Lung (tissue), 12 donors: ENCODE results near the gene PDE8B. TPM values are rescaled to one million over a fixed set of nuclear protein-coding genes. Genes with fewer than 3 reads are reported as not detected.

Experiments used
- ATAC-seq: fragments of 200-7000 bp; cut with Tn5 transposase; one replicate; pipeline ENCODE4 v1.9.1; 2020; ENCODE audit warnings: moderate number of reproducible peaks; ENCODE audit not compliant: insufficient read depth, low FRiP score
- DNase-seq, 3 donors: peaks; one replicate each; pipeline ENCODE4 v3.0.0-alpha.2; 2013 to 2017
- H3K27ac ChIP-seq, 2 donors: one replicate each; pipeline ENCODE4 v1.5.1; 2013; ENCODE audit warnings: mild to moderate bottlenecking in 2 of 2, moderate library complexity in 2 of 2, control low read depth in 1 of 2, inconsistent platforms in 1 of 2, low read depth in 1 of 2, low read length in 1 of 2
- H3K27me3 ChIP-seq, 3 donors: one replicate each; pipeline ENCODE4 v1.5.1; 2013; ENCODE audit warnings: low read length in 2 of 3; ENCODE audit not compliant: control insufficient read depth in 3 of 3, insufficient read depth in 3 of 3
- H3K36me3 ChIP-seq, 4 donors: one replicate each; pipeline ENCODE4 v1.5.1; 2013; ENCODE audit warnings: low read length in 4 of 4, mild to moderate bottlenecking in 1 of 4, moderate library complexity in 1 of 4; ENCODE audit not compliant: control insufficient read depth in 4 of 4, insufficient read depth in 4 of 4
- H3K4me1 ChIP-seq, 5 donors: one replicate each; pipeline ENCODE4 v1.5.1; 2013; ENCODE audit warnings: low read length in 5 of 5, mild to moderate bottlenecking in 2 of 5, moderate library complexity in 1 of 5; ENCODE audit not compliant: control insufficient read depth in 5 of 5, insufficient read depth in 5 of 5
- H3K4me3 ChIP-seq: one replicate; pipeline ENCODE4 v1.5.1; 2013; ENCODE audit warnings: mild to moderate bottlenecking, control low read depth, moderate library complexity
- H3K9ac ChIP-seq, 2 donors: one replicate each; pipeline ENCODE4 v1.5.1; 2013; ENCODE audit warnings: low read length in 2 of 2, control low read depth in 1 of 2; ENCODE audit not compliant: insufficient read depth in 1 of 2
- H3K9me3 ChIP-seq, 4 donors: one replicate each; pipeline ENCODE4 v1.5.1; 2013; ENCODE audit warnings: low read length in 3 of 4, mild to moderate bottlenecking in 1 of 4, moderate library complexity in 1 of 4; ENCODE audit not compliant: control insufficient read depth in 4 of 4, insufficient read depth in 3 of 4
- CTCF ChIP-seq: IDR thresholded peaks from 2 replicates; pipeline ENCODE4 v1.5.1; 2012; ENCODE audit warnings: mild to moderate bottlenecking; ENCODE audit errors: control extremely low read depth, extremely low read depth
- WGBS, 2 donors: extraction: QIAGEN DNeasy Blood & Tissue Kit; methylation state at CpG; one replicate each; pipeline ENCODE4 v1.1.7; 2013; 5-methylcytosine and 5-hydroxymethylcytosine counted together
- polyA plus RNA-seq, 2 donors: library from polyadenylated mRNA; stranded (reverse); fragments of 200-250 nt; gene quantifications; one replicate each; pipeline ENCODE4 v1.2.1, GENCODE V29; 2013
- total RNA-seq, 2 donors: library from RNA; depleted of rRNA in 1 of 2; stranded (reverse); fragments of >200 nt in 1 of 2; gene quantifications; one replicate each; pipeline ENCODE4 v1.2.1, GENCODE V29; 2014 to 2021
- donor health status: control.
- donor health status: control.
- donor health status: Bipolar disorder and iron deficiency.
- donor health status: healthy.
- donor health status: DM: yes; HTN: yes; CAD: no.

PDE8B gene
- total and polyA plus RNA-seq, 4 donors, result 1.6 to 10.6 (median 2.1) TPM

- Histone ChIP-seq H3K27ac (no peak overlapping the region), H3K9me3 (no peaks in the 10 kb centered on the region), H3K27me3 (no peaks in the 10 kb centered on the region), H3K36me3 (no peaks in the 10 kb centered on the region), H3K4me3 (no peak overlapping the region), H3K4me1 (peaks cover 0 to 2% (median 0%) of the 10 kb centered on the region in 5 donors), H3K9ac (no peak overlapping the region)
- ATAC-seq (no peak), DNase-seq (no peak)
- no peak for TF ChIP-seq CTCF
Measured at GRCh38 chr5:77202145-77202544, 8.3 kb upstream of the PDE8B start.

GRCh38 chr5:77204967-77205366, 5.5 kb upstream of the PDE8B start:
- no peak for ATAC-seq
- 53 to 70% methylated on average over 2 of the region's 2 CpGs for WGBS, 2 donors
- no peak overlapping the region for H3K9ac ChIP-seq
- H3K27ac ChIP-seq, result no peak overlapping the region
- no peaks in the 10 kb centered on the region for H3K9me3 ChIP-seq
- H3K27me3 ChIP-seq, result peaks cover 0 to 10% (median 0%) of the 10 kb centered on the region in 3 donors
- TF ChIP-seq CTCF, result no peak
- no peak for DNase-seq
- no peaks in the 10 kb centered on the region for H3K36me3 ChIP-seq
- H3K4me1 ChIP-seq, result peaks cover 0 to 2% (median 0%) of the 10 kb centered on the region in 5 donors
- H3K4me3 ChIP-seq, result no peak overlapping the region

- DNase-seq (no peak), ATAC-seq (peak; percentile 24)
- Histone ChIP-seq H3K27ac (no peak overlapping the region), H3K4me3 (no peak overlapping the region), H3K27me3 (peaks cover 0 to 23% (median 13%) of the 10 kb centered on the region in 3 donors), H3K4me1 (peaks cover 0 to 9% (median 0%) of the 10 kb centered on the region in 5 donors), H3K9me3 (no peaks in the 10 kb centered on the region), H3K36me3 (no peaks in the 10 kb centered on the region), H3K9ac (no peak overlapping the region)
- WGBS, 2 donors, result 78 to 100% methylated on average over 1 of the region's 1 CpG
- no peak for TF ChIP-seq CTCF
Measured at GRCh38 chr5:77208507-77209163, 1.8 kb upstream of the PDE8B start.
